Measurements from ENCODE around the gene XIAP.
"Not testable (repeated sequence)": the region's sequence is repeated elsewhere in the genome, so short reads cannot be mapped to it uniquely, and the experiment has no call there.

XIAP gene

DNA sequence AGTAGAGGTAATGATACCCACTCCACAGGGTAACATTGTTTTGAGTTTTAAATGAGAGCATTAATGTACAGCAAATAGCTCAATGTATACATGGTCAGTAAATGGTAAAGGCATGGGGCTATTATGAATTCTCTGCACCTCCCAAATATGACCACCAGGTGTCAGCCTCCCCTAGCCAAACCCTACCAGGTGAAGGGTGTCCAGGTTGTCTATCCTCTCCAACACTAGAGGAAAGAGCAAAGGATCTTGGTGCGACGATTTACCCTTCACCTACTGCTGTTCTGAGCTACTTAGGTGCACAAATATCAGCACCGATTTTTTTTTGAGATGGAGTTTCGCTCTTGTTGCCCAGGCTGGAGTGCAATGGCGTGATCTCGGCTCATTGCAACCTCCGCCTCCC, 26.5 kb upstream of the XIAP start:
- DNase-seq (ENCODE audit: low read depth), result peak; percentile 53
- peak; percentile 82 for TF ChIP-seq CTCF (conservative IDR thresholded peaks at IDR 0.05; ENCODE audit: control insufficient read depth, insufficient read depth, low read depth, low read length)
- no peak overlapping the region for H3K4me3 ChIP-seq (ENCODE audit: control insufficient read depth, low read depth, low read length)

GRCh38 chrX:123834116-123834515, 25.7 kb upstream of the XIAP start:
- no peak for DNase-seq (ENCODE audit: low read depth)
- no peak overlapping the region for H3K4me3 ChIP-seq (ENCODE audit: control insufficient read depth, low read depth, low read length)
- TF ChIP-seq CTCF (conservative IDR thresholded peaks at IDR 0.05; ENCODE audit: control insufficient read depth, insufficient read depth, low read depth, low read length), result no peak

- TF ChIP-seq CTCF (conservative IDR thresholded peaks at IDR 0.05; ENCODE audit: control insufficient read depth, insufficient read depth, low read depth, low read length), result no peak
- DNase-seq (ENCODE audit: low read depth), result peak; percentile 83
Observed at GRCh38 chrX:123835661-123836371, 24.0 kb upstream of the XIAP start.

GRCh38 chrX:123845129-123845528, 14.7 kb upstream of the XIAP start:
- not testable (repeated sequence) for H3K4me3 ChIP-seq (ENCODE audit: control insufficient read depth, low read depth, low read length); DNase-seq (ENCODE audit: low read depth)

More at GRCh38 chrX:123835661-123836371, 24.0 kb upstream of the XIAP start:
- H3K4me3 ChIP-seq (ENCODE audit: control insufficient read depth, low read depth, low read length), result no peak overlapping the region

- TF ChIP-seq CTCF (conservative IDR thresholded peaks at IDR 0.05; ENCODE audit: control insufficient read depth, insufficient read depth, low read depth, low read length), result no peak
- DNase-seq (ENCODE audit: low read depth), result peak; percentile 93
- H3K4me3 ChIP-seq (ENCODE audit: control insufficient read depth, low read depth, low read length), result no peak overlapping the region
Observed at GRCh38 chrX:123846577-123847038, 13.2 kb upstream of the XIAP start.

- DNase-seq (ENCODE audit: low read depth), result no peak
- no peak for TF ChIP-seq CTCF (conservative IDR thresholded peaks at IDR 0.05; ENCODE audit: control insufficient read depth, insufficient read depth, low read depth, low read length)
- H3K4me3 ChIP-seq (ENCODE audit: control insufficient read depth, low read depth, low read length), result no peak overlapping the region
Observed at GRCh38 chrX:123847056-123847455, 12.8 kb upstream of the XIAP start.

DNA sequence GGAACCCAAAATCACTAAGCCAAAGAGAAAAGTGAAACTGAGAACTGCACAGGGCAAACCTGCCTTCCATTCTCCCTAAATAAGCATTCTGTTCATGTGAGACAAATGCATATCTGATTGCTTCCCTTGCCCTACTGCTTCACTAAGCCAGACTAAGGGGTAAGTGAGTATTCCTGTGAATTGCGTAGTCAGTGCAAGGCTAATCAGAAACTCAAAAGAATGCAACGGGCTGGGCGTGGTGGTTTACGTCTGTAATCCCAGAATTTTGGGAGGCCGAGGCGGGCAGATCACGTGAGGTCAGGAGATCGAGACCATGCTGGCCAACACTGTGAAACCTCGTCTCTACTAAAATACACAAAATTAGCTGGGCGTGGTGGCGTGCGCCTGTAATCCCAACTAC, 10.8 kb upstream of the XIAP start:
- DNase-seq (ENCODE audit: low read depth), result no peak
- H3K4me3 ChIP-seq (ENCODE audit: control insufficient read depth, low read depth, low read length), result no peak overlapping the region
- no peak for TF ChIP-seq CTCF (conservative IDR thresholded peaks at IDR 0.05; ENCODE audit: control insufficient read depth, insufficient read depth, low read depth, low read length)

GRCh38 chrX:123849906-123850305, 9.9 kb upstream of the XIAP start:
- not testable (repeated sequence) for DNase-seq (ENCODE audit: low read depth)

More at GRCh38 chrX:123849906-123850305, 9.9 kb upstream of the XIAP start:
- H3K4me3 ChIP-seq (ENCODE audit: control insufficient read depth, low read depth, low read length), result not testable (repeated sequence)

All from fibroblast of mammary gland (primary cell).